ENCODE data around the gene JTB.
"Not testable (repeated sequence)": the region's sequence is repeated elsewhere in the genome, so short reads cannot be mapped to it uniquely, and the experiment has no call there.

JTB gene

GRCh38 chr1:153977250-153978240 is at the start of gene JTB:
Gene JTB, minus strand, starts transcription at chr1:153977674. Its CDS starts 422 bp downstream, at chr1:153977252.
- DNase-seq (ENCODE audit: low read depth), result peak; percentile 78

- no peak for DNase-seq (ENCODE audit: low read depth)
Observed at GRCh38 chr1:154019940-154020339, 42.5 kb upstream of the JTB start.

GRCh38 chr1:154019269-154019668 is 41.8 kb upstream of the JTB start:
- DNase-seq (ENCODE audit: low read depth), result no peak

GRCh38 chr1:154014154-154014907 is 36.9 kb upstream of the JTB start:
- DNase-seq (ENCODE audit: low read depth), result no peak

- not testable (repeated sequence) for DNase-seq (ENCODE audit: low read depth)
Observed at GRCh38 chr1:154012543-154012942, 35.1 kb upstream of the JTB start.

- no peak for DNase-seq (ENCODE audit: low read depth)
Observed at GRCh38 chr1:154012129-154012528, 34.7 kb upstream of the JTB start.

- no peak for DNase-seq (ENCODE audit: low read depth)
Observed at GRCh38 chr1:154006136-154006535, 28.7 kb upstream of the JTB start.

GRCh38 chr1:154000420-154000819 is 22.9 kb upstream of the JTB start:
- DNase-seq (ENCODE audit: low read depth), result no peak

- DNase-seq (ENCODE audit: low read depth), result not testable (repeated sequence)
Observed at GRCh38 chr1:153996882-153997281, 19.4 kb upstream of the JTB start.

- no peak for DNase-seq (ENCODE audit: low read depth)
Observed at GRCh38 chr1:153995640-153996039, 18.2 kb upstream of the JTB start.

- no peak for DNase-seq (ENCODE audit: low read depth)
Observed at GRCh38 chr1:153995202-153995601, 17.7 kb upstream of the JTB start.

- no peak for DNase-seq (ENCODE audit: low read depth)
Observed at GRCh38 chr1:153991806-153992205, 14.3 kb upstream of the JTB start.

GRCh38 chr1:153991151-153991630 is 13.7 kb upstream of the JTB start:
- DNase-seq (ENCODE audit: low read depth), result no peak

- peak; percentile 82 for DNase-seq (ENCODE audit: low read depth)
Observed at GRCh38 chr1:153990468-153991150, 13.1 kb upstream of the JTB start, which contains the start of gene RPS27. Gene RPS27, plus strand, starts transcription at chr1:153990762. Its CDS starts 35 bp downstream, at chr1:153990797.

GRCh38 chr1:153987621-153988020 is 10.1 kb upstream of the JTB start:
- DNase-seq (ENCODE audit: low read depth), result no peak

GRCh38 chr1:153985941-153986761 is 8.7 kb upstream of the JTB start, which contains the start of gene RAB13:
Gene RAB13, minus strand, starts transcription at chr1:153986339. Its CDS starts 103 bp downstream, at chr1:153986236.
- no peak for DNase-seq (ENCODE audit: low read depth)

- DNase-seq (ENCODE audit: low read depth), result no peak
Observed at GRCh38 chr1:153985341-153985912, 8.0 kb upstream of the JTB start.

- no peak for DNase-seq (ENCODE audit: low read depth)
Observed at GRCh38 chr1:153984123-153984894, 6.8 kb upstream of the JTB start.

- DNase-seq (ENCODE audit: low read depth), result not testable (repeated sequence)
Observed at GRCh38 chr1:153981735-153982134, 4.3 kb upstream of the JTB start.

GRCh38 chr1:153979091-153979490 is 1.6 kb upstream of the JTB start:
- not testable (repeated sequence) for DNase-seq (ENCODE audit: low read depth)

Measured in stimulated activated CD8-positive, alpha-beta memory T cell treated with anti-CD3 and anti-CD28 coated beads, Interleukin-12 subunit alpha, Interleukin-12 subunit beta, amount 100 ng/mL, for 1 hour (primary cell).